Measurements from ENCODE around the gene NOP9. TPM values are rescaled to one million over a fixed set of nuclear protein-coding genes. Genes with fewer than 3 reads are reported as not detected.
A peak's percentile ranks its signal among the peaks of the same experiment; 100 is the strongest.

Gene NOP9
- total RNA-seq, 3 donors from 2014 or later, result 24.1 to 29.2 (median 29.1) TPM

- Histone ChIP-seq H3K4me1 (ENCODE audit: low read depth) (peaks cover 50% of the 10 kb centered on the region), H3K9me3 (no peaks in the 10 kb centered on the region), H3K36me3 (ENCODE audit: low read depth) (no peaks in the 10 kb centered on the region), H3K4me3 (no peak overlapping the region)
- DNase-seq (peak in 2 of 3 donors; percentile 66 to 71), ATAC-seq (peak; percentile 17)
- intact Hi-C loops (cut with DNase I, micrococcal nuclease), result no loop called here
- TF ChIP-seq CTCF (IDR thresholded peaks at IDR 0.05), result no peak
These were observed 10.6 kb downstream of the NOP9 start for GRCh38 chr14:24310265-24310645.

GRCh38 chr14:24310646-24311604, 11.3 kb downstream of the NOP9 start, which contains the start of gene LTB4R:
Gene LTB4R, plus strand, starts transcription at chr14:24311502. Its CDS starts 4,150 bp downstream, at chr14:24315652.
- peak; percentile 77 for ATAC-seq
- peak; percentile 74 to 88 (median 88) for DNase-seq
- Histone ChIP-seq H3K9me3 (no peaks in the 10 kb centered on the region), H3K4me3 (peak within 1 kb of the TSS; percentile 11), H3K36me3 (ENCODE audit: low read depth) (no peaks in the 10 kb centered on the region), H3K4me1 (ENCODE audit: low read depth) (peaks cover 57% of the 10 kb centered on the region)
- intact Hi-C loops (cut with DNase I, micrococcal nuclease), result no loop called here
- TF ChIP-seq CTCF (IDR thresholded peaks at IDR 0.05), result peak; percentile 33

GRCh38 chr14:24311837-24312615, 12.4 kb downstream of the NOP9 start:
- H3K4me3 ChIP-seq, result no peak overlapping the region
- TF ChIP-seq CTCF (IDR thresholded peaks at IDR 0.05), result no peak
- DNase-seq, result no peak
- H3K4me1 ChIP-seq (ENCODE audit: low read depth), result peaks cover 61% of the 10 kb centered on the region
- H3K9me3 ChIP-seq, result no peaks in the 10 kb centered on the region
- intact Hi-C loops (cut with DNase I, micrococcal nuclease), result no loop called here
- no peak for ATAC-seq
- H3K36me3 ChIP-seq (ENCODE audit: low read depth), result no peaks in the 10 kb centered on the region

- peak in 2 of 3 donors; percentile 42 to 47 for DNase-seq
- no peak for ATAC-seq
- intact Hi-C loops (cut with DNase I, micrococcal nuclease), result no loop called here
- Histone ChIP-seq H3K9me3 (no peaks in the 10 kb centered on the region), H3K4me1 (ENCODE audit: low read depth) (peaks cover 57% of the 10 kb centered on the region), H3K4me3 (no peak overlapping the region), H3K36me3 (ENCODE audit: low read depth) (no peaks in the 10 kb centered on the region)
- no peak for TF ChIP-seq CTCF (IDR thresholded peaks at IDR 0.05)
These were observed 13.3 kb downstream of the NOP9 start for GRCh38 chr14:24312736-24313507.

GRCh38 chr14:24313913-24314312, 14.3 kb downstream of the NOP9 start:
- DNase-seq, result no peak
- ATAC-seq, result no peak
- H3K9me3 ChIP-seq, result no peaks in the 10 kb centered on the region
- no peaks in the 10 kb centered on the region for H3K36me3 ChIP-seq (ENCODE audit: low read depth)
- intact Hi-C loops (cut with DNase I, micrococcal nuclease), result no loop called here
- peaks cover 48% of the 10 kb centered on the region for H3K4me1 ChIP-seq (ENCODE audit: low read depth)
- H3K4me3 ChIP-seq, result no peak overlapping the region
- no peak for TF ChIP-seq CTCF (IDR thresholded peaks at IDR 0.05)
